ENCODE data around the gene FIBP. TPM values are rescaled to one million over a fixed set of nuclear protein-coding genes. Genes with fewer than 3 reads are reported as not detected.
A peak's percentile ranks its signal among the peaks of the same experiment; 100 is the strongest.

The FIBP gene
- total RNA-seq, 1 donor = 129 TPM

DNA sequence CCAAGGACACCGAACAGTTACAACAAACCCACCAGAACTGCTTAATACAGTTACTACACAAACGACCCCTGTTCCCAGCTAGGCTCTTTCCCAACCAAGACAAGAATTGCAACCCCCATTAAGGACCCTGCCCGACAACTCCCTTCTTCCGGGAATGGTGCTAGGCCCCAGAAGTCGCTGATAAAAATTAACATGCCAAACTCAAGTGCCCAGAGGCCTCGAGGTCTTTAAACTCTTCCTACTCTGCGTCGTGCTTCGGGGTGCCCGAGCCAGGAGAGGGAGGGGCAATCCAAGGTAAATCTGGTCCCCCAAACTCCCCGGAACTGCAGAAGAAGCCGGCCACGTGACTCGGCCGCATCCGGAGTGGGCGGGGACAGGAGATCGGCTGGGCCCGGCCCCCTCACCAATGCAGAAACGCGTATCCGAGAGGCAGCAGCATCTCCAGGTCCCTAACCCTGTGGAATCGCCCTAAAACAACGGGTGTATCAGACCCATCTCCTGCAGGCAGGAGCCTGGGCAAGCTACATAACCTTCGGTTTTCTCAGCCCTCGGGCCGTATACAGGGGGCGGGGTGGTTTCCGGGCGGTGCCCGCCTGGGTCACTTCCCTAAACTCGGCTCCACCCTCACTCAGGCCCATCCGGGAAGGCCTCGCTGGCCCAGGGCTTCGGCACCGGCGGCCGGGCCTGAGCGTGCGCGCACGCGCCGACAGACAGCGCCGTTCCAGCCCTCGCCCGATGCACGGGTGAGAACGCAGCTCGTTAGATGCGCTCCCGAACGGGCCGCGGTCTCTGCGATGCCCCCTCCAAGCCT is 31.4 kb downstream of the FIBP start:
- H3K36me3 ChIP-seq (ENCODE audit: insufficient read depth, low read length) = peaks cover 49% of the 10 kb centered on the region
- no peaks in the 10 kb centered on the region for H3K27me3 ChIP-seq (ENCODE audit: insufficient read depth, low read length)
- H3K4me1 ChIP-seq (ENCODE audit: insufficient read depth, low read length) = peaks cover 41% of the 10 kb centered on the region
- H3K79me2 ChIP-seq (ENCODE audit: insufficient read depth, low read length) = peaks cover 64% of the 10 kb centered on the region
- peaks cover 47% of the 10 kb centered on the region for H4K20me1 ChIP-seq (ENCODE audit: insufficient read depth, low read length)
- peak overlapping the region; percentile 70 for H2AFZ ChIP-seq (ENCODE audit: low read length)
- peak overlapping the region; percentile 40 for H3K27ac ChIP-seq (ENCODE audit: low read depth, low read length)
- DNase-seq (ENCODE audit: insufficient read length, low spot score, missing footprints) = peak; percentile 95
- H3K4me2 ChIP-seq (ENCODE audit: insufficient read depth, low read length) = peak overlapping the region; percentile 98
- TF ChIP-seq, protein P1, sequence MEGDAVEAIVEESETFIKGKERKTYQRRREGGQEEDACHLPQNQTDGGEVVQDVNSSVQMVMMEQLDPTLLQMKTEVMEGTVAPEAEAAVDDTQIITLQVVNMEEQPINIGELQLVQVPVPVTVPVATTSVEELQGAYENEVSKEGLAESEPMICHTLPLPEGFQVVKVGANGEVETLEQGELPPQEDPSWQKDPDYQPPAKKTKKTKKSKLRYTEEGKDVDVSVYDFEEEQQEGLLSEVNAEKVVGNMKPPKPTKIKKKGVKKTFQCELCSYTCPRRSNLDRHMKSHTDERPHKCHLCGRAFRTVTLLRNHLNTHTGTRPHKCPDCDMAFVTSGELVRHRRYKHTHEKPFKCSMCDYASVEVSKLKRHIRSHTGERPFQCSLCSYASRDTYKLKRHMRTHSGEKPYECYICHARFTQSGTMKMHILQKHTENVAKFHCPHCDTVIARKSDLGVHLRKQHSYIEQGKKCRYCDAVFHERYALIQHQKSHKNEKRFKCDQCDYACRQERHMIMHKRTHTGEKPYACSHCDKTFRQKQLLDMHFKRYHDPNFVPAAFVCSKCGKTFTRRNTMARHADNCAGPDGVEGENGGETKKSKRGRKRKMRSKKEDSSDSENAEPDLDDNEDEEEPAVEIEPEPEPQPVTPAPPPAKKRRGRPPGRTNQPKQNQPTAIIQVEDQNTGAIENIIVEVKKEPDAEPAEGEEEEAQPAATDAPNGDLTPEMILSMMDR (IDR thresholded peaks at IDR 0.05; ENCODE audit: extremely low read depth, low read depth, low read length) = no peak
- H3K4me3 ChIP-seq (ENCODE audit: insufficient read depth, low read length) = peak overlapping the region; percentile 99
- no peaks in the 10 kb centered on the region for H3K9me3 ChIP-seq (ENCODE audit: low read depth, low read length)

GRCh38 chr11:65855927-65856363 is 32.3 kb downstream of the FIBP start:
- DNase-seq (ENCODE audit: insufficient read length, low spot score, missing footprints) = no peak
- Histone ChIP-seq H3K79me2 (ENCODE audit: insufficient read depth, low read length) (peaks cover 55% of the 10 kb centered on the region), H3K4me1 (ENCODE audit: insufficient read depth, low read length) (peaks cover 33% of the 10 kb centered on the region), H3K36me3 (ENCODE audit: insufficient read depth, low read length) (peaks cover 56% of the 10 kb centered on the region), H3K9me3 (ENCODE audit: low read depth, low read length) (no peaks in the 10 kb centered on the region), H3K27me3 (ENCODE audit: insufficient read depth, low read length) (no peaks in the 10 kb centered on the region), H3K4me2 (ENCODE audit: insufficient read depth, low read length) (peak overlapping the region; percentile 98), H3K27ac (ENCODE audit: low read depth, low read length) (peak overlapping the region; percentile 40), H2AFZ (ENCODE audit: low read length) (no peak overlapping the region), H3K4me3 (ENCODE audit: insufficient read depth, low read length) (peak overlapping the region; percentile 99), H4K20me1 (ENCODE audit: insufficient read depth, low read length) (peaks cover 51% of the 10 kb centered on the region)
- TF ChIP-seq, protein P1 (IDR thresholded peaks at IDR 0.05; ENCODE audit: extremely low read depth, low read depth, low read length) = no peak

DNA sequence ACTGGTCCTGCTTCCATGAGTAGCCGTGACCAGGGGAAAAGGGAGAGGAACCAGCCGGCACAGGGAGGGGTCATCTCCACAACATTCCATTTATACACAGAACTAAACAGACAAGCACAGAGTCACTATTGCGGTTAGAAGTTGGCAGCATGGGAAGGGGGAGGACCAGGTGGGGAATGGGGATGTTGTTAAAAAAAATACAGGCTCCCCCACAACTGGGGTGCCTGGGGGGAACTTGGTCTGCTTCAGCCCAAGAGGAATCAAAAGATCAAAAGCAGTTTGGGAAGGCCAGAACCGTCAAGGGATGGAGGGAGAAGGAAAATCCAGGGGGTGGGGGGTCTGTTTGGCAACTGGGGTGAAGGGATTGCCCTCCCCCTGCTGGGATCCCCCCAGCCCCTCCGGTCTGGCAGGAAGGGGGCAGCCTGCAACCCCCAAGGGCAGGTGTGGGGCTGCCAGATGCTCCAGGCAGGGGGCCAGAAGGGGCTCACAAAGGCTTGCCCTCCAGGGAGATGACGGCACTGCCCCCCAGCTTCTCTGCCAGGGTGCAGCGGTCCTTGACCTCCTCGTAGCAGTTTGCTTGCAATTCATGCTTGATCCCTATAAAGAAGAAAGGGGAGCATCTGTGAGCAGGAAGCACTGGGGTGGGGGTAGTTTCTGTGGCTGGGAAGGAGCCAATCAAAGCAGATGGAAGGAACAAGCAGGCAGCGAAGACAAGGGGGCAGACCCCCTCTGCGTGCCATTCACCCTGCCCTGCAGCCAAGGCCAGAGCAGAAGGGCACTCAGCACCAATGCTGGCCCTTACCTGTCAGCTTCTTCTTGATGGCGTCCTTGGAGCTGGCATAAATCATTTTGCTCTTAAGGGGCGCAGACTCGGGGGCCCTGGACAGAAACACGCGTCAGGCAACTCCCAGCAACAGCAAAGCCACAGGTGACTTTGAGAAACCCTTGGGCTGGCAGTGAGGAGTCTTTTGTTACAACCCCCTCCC is 33.1 kb downstream of the FIBP start:
- peaks cover 58% of the 10 kb centered on the region for H3K36me3 ChIP-seq (ENCODE audit: insufficient read depth, low read length)
- TF ChIP-seq, protein P1 (IDR thresholded peaks at IDR 0.05; ENCODE audit: extremely low read depth, low read depth, low read length) = no peak
- peak overlapping the region; percentile 98 for H3K4me2 ChIP-seq (ENCODE audit: insufficient read depth, low read length)
- peaks cover 33% of the 10 kb centered on the region for H3K4me1 ChIP-seq (ENCODE audit: insufficient read depth, low read length)
- DNase-seq (ENCODE audit: insufficient read length, low spot score, missing footprints) = peak; percentile 45
- no peak overlapping the region for H3K4me3 ChIP-seq (ENCODE audit: insufficient read depth, low read length)
- no peaks in the 10 kb centered on the region for H3K27me3 ChIP-seq (ENCODE audit: insufficient read depth, low read length)
- peaks cover 51% of the 10 kb centered on the region for H4K20me1 ChIP-seq (ENCODE audit: insufficient read depth, low read length)
- peaks cover 51% of the 10 kb centered on the region for H3K79me2 ChIP-seq (ENCODE audit: insufficient read depth, low read length)
- no peaks in the 10 kb centered on the region for H3K9me3 ChIP-seq (ENCODE audit: low read depth, low read length)
- H3K27ac ChIP-seq (ENCODE audit: low read depth, low read length) = no peak overlapping the region
- H2AFZ ChIP-seq (ENCODE audit: low read length) = no peak overlapping the region
